ENCODE measurements around the gene PIWIL4. TPM values are rescaled to one million over a fixed set of nuclear protein-coding genes. Genes with fewer than 3 reads are reported as not detected.

PIWIL4 gene
- total RNA-seq, 2 donors from 2014 or later, result 6.3 to 6.7 TPM

- Histone ChIP-seq H3K27ac (no peak overlapping the region), H3K4me1 (no peaks in the 10 kb centered on the region), H3K4me3 (no peak overlapping the region), H3K9ac (ENCODE audit: low read depth in 2 of 2, low read length in 2 of 2) (no peak overlapping the region), H3K9me3 (no peaks in the 10 kb centered on the region), H3K36me3 (no peaks in the 10 kb centered on the region), H3K27me3 (no peaks in the 10 kb centered on the region)
- intact Hi-C loops (cut with DNase I), result no loop called here
- no peak for TF ChIP-seq CTCF (IDR thresholded peaks at IDR 0.05)
- no peak for DNase-seq
These were observed 27.9 kb downstream of the PIWIL4 start for GRCh38 chr11:94595076-94595475.

- intact Hi-C loops (cut with DNase I), result no loop called here
- Histone ChIP-seq H3K4me1 (no peaks in the 10 kb centered on the region), H3K4me3 (no peak overlapping the region), H3K36me3 (no peaks in the 10 kb centered on the region), H3K27ac (no peak overlapping the region), H3K27me3 (no peaks in the 10 kb centered on the region), H3K9ac (ENCODE audit: low read depth in 2 of 2, low read length in 2 of 2) (no peak overlapping the region), H3K9me3 (no peaks in the 10 kb centered on the region)
- DNase-seq, result no peak
- TF ChIP-seq CTCF (IDR thresholded peaks at IDR 0.05), result no peak
These were observed 30.7 kb downstream of the PIWIL4 start for GRCh38 chr11:94597896-94598295.

- intact Hi-C loops (cut with DNase I), result no loop called here
- no peak for DNase-seq
- no peak for TF ChIP-seq CTCF (IDR thresholded peaks at IDR 0.05)
These were observed 32.3 kb downstream of the PIWIL4 start for GRCh38 chr11:94599510-94599909.

GRCh38 chr11:94602430-94603372 is 35.5 kb downstream of the PIWIL4 start:
- DNase-seq, result no peak
- intact Hi-C loops (cut with DNase I), result loop anchor here (2.0 kb wide), 1 partner anchor 82 kb away; no protein-coding TSS in a partner anchor
- Histone ChIP-seq H3K27me3 (no peaks in the 10 kb centered on the region), H3K4me1 (no peaks in the 10 kb centered on the region), H3K4me3 (no peak overlapping the region), H3K9me3 (no peaks in the 10 kb centered on the region), H3K36me3 (no peaks in the 10 kb centered on the region), H3K9ac (ENCODE audit: low read depth in 2 of 2, low read length in 2 of 2) (no peak overlapping the region), H3K27ac (no peak overlapping the region)
- TF ChIP-seq CTCF (IDR thresholded peaks at IDR 0.05), result peak; percentile 67

More at GRCh38 chr11:94599510-94599909, 32.3 kb downstream of the PIWIL4 start:
- Histone ChIP-seq H3K27me3 (no peaks in the 10 kb centered on the region), H3K4me3 (no peak overlapping the region), H3K27ac (no peak overlapping the region), H3K36me3 (no peaks in the 10 kb centered on the region), H3K9me3 (no peaks in the 10 kb centered on the region), H3K4me1 (no peaks in the 10 kb centered on the region), H3K9ac (ENCODE audit: low read depth in 2 of 2, low read length in 2 of 2) (no peak overlapping the region)

- H3K27me3 ChIP-seq, result no peaks in the 10 kb centered on the region
- no peaks in the 10 kb centered on the region for H3K36me3 ChIP-seq
- no peak overlapping the region for H3K9ac ChIP-seq (ENCODE audit: low read depth in 2 of 2, low read length in 2 of 2)
- H3K27ac ChIP-seq, result no peak overlapping the region
- H3K9me3 ChIP-seq, result no peaks in the 10 kb centered on the region
- H3K4me3 ChIP-seq, result no peak overlapping the region
- intact Hi-C loops (cut with DNase I), result loop anchor here (2.0 kb wide), 1 partner anchor 83 kb away; no protein-coding TSS in a partner anchor
- no peak for DNase-seq
- H3K4me1 ChIP-seq, result no peaks in the 10 kb centered on the region
- TF ChIP-seq CTCF (IDR thresholded peaks at IDR 0.05), result no peak
These were observed 36.4 kb downstream of the PIWIL4 start for GRCh38 chr11:94603587-94603986.

Measured in colonic mucosa (tissue), 4 donors.